NOMO-1 treated with dmso at 0.1 percent for 144 hours (cell line): ENCODE results near the gene EGFR.

Experiments used
- DNase-seq: peaks from one replicate; lab custom pipeline; 2025; ENCODE audit not compliant: unreplicated experiment; lab: John Stamatoyannopoulos, UW

The EGFR gene

GRCh38 chr7:55142919-55143600 is 124.2 kb downstream of the EGFR start:
- DNase-seq, result no peak

DNA sequence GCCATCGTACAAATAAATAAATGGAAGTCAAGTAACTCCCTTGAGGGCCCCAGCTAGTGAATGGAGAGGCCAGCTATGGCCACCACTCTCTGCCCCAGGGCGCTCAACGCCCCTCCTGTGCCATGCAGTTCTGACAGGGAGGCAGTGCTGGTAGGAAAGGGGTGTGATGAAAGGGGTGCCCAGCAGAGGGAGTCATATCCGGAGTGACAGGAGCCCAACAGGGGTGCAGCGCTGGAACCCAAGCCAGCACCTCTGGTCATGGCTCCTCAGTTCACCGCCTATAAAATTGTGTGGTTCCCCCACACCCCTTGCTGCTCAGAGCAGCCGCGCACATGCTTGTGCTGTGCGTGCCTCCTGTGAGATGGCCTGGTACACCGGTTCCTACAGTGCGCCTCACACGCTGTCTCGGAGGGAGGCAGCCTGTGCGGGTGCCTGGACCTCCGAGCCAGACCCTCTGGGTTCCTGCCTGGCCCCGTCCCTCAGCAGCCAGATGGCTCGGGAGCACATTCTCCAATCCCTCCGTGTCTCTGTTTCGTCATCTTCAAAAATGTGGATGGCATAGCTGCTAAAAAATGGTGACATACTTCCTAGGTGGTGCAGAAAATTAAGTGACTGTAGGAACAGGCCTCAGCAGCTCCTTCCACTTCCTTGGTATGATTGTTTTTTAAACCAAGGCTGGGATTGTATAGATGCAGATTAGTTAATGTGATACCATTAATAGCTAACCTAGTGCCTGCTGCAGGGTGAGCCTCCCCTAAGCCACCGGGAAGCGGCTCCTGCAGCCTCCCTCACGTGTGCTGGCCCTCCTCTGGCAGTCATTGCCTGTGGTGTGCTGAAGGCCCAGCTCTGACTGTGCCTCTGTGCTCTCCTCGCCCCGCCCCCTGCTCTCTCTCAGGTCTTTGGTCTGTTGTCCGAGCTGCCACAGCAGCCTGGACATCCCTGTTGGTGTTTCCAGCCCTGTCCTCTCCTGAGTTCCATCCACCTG is 125.8 kb downstream of the EGFR start:
- no peak for DNase-seq

DNA sequence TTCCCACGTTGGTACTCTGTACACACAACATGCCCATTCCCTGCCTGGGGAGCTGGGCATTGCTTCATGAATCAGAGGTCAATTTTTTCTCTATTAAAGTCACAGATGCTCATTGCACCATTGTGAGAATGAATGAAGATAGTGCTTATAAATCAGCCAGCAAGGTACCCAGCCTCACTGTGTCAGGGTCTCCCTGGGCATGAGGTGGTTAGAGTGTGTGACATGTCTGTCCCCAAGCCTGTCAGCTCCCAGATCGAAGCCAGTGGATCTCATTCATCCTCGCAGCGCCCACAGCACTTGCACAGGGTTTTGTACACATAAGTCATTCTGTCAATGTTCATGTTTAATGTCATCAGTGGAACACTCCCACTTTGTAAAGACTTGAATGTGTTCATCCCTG is 126.8 kb downstream of the EGFR start:
- DNase-seq, result no peak

- DNase-seq, result no peak
These were observed 128.3 kb downstream of the EGFR start for GRCh38 chr7:55147101-55147500.

- DNase-seq, result no peak
These were observed 128.9 kb downstream of the EGFR start for GRCh38 chr7:55147736-55148135.

GRCh38 chr7:55148571-55148970 is 129.8 kb downstream of the EGFR start:
- DNase-seq, result no peak

GRCh38 chr7:55149001-55149400 is 130.2 kb downstream of the EGFR start:
- DNase-seq, result no peak

DNA sequence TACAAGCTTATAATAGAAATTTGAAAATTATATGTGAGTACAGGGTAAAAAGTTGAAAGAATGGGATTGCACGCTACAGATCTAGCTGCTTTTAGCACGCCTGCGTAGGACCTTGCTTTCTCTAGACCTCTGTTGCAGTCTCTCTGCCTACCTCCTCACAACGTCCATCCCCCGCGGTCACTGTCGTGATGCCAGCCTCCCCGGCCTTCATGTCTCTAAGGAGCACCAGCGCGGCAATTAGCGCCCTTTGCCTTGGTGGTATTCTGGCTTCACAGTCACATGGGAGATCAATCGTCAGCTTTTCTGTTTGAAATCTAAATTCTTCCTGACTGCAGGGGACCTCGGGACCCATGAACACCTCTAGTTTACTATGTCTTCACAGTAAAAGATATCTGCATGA is 131.3 kb downstream of the EGFR start:
- DNase-seq, result no peak

GRCh38 chr7:55150709-55151451 is 132.1 kb downstream of the EGFR start:
- no peak for DNase-seq

DNA sequence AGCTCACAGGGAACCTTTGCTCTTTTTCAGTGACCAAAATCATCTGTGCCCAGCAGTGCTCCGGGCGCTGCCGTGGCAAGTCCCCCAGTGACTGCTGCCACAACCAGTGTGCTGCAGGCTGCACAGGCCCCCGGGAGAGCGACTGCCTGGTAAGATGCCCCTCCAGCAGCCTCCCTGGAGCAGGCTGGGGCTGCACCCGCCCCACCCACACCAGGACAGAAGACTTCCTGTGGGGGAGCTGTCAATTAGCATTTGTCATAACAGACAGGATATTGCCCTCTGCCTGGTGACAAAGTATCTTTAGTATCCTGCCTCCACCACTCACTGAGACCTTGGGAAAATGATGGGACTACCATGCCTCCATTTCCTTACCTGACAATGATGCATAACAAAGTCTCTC is 133.7 kb downstream of the EGFR start:
- no peak for DNase-seq

DNA sequence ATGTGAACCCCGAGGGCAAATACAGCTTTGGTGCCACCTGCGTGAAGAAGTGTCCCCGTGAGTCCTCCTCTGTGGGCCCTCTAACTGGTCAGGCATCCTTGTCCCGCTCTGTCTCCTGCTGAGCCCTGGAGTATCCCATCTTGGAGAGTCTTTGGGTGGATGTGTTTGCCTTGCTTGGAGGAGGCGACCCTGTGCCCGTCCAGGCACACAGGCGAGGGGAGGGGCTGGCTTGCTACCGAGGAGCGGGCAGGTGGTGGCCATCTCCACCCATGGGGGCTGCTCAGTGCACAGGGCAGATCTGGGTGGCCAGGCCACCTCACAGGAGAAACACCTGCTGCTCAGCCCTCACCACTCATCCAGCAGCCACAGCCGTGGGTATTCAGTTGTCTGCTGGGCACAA is 135.3 kb downstream of the EGFR start:
- DNase-seq, result no peak

GRCh38 chr7:55155351-55156117 is 136.7 kb downstream of the EGFR start:
- DNase-seq, result no peak

- DNase-seq, result no peak
These were observed 138.3 kb downstream of the EGFR start for GRCh38 chr7:55156919-55157763.

DNA sequence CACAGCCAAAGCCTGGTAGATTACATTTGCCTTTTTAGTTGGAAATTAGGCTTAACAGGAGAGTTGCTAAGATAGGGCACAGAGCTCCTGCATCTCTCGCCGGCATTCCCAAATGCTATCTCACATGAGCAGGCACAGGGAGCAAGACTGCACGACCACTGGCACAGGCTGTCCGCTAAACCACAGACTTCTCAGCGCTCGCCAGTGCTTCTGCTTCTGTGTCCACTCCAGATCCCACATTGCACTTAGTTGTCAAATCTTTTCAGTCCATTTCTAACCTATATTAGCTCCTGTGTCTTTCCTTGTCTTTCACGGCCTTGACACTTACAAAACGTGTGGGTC is 138.9 kb downstream of the EGFR start:
- no peak for DNase-seq

DNA sequence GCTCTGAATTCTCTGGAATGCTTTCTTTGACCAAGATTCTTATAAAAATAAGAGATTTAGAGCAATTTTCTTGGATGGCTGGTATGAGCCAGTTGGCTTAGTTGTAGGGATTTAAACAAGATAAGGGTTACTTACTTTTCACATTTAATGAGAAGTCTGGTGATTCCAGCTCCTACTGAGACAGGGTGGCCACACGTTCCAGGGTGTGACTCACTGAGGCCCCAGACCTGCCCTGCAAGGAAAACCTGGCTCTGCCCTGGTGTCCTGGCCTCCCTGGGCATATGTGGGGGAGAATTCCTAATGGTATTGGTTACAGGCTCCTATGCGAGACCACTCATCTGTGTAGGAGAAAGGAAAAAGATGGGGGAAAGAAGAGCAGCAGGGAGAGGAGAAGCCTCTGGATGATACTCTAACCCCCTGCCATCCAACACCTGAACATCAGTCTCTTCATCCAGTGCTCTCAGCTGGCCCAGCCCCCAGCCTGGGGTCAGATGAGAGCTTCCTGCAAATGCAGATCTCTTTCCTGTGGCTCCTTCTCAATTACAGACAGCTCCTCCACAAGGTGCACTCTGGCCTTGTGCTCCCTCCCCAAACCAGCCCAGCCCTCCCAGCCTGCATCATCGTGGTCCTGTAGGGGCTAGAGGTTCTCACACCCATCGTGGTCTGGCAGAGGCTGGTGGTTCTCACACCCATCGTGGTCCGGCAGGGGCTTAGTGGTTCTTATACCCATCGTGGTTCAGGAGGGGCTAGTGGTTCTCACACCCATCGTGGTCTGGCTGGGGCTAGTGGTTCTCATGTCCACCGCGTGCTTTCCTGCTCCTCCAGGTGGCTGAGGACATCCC is 139.9 kb downstream of the EGFR start:
- DNase-seq, result no peak

GRCh38 chr7:55160539-55160938 is 141.7 kb downstream of the EGFR start:
- no peak for DNase-seq

DNA sequence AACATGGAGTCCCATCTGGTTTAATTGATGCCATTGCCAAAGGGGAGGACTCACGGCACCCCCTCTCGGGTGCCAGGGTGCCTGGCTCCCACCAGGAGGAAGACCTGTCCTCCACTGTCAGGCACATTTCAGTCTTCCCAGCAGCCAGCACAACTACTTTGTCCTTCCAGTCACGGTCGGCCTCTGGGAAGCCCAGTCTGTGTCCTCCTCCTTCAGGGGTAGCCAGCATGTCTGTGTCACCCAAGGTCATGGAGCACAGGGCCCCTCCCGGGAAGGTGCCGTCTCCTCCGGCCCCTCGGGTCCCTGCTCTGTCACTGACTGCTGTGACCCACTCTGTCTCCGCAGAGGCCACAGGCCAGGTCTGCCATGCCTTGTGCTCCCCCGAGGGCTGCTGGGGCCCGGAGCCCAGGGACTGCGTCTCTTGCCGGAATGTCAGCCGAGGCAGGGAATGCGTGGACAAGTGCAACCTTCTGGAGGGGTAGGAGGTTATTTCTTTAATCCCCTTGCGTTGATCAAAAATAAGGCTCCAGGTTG is 142.4 kb downstream of the EGFR start:
- DNase-seq, result no peak

- no peak for DNase-seq
These were observed 143.7 kb downstream of the EGFR start for GRCh38 chr7:55162476-55162875.

DNA sequence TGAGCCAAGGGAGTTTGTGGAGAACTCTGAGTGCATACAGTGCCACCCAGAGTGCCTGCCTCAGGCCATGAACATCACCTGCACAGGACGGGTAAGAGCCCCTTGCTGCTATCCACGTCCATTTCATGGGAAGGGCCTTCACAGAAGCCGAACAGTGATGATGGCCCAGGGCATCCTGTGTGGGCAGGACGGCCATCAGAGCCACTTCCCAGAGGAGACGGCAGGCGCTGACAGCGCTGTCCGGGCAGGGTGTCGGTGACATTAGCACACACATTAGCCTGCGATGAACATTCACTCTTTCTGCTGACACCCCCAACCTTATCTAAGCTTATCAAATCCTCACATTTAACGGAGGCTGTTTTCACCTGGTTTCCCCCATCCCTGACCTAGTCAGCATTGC is 144.9 kb downstream of the EGFR start:
- DNase-seq, result no peak
